Astrocyte (in vitro differentiated cells and primary cell): ENCODE results near the gene RPL21.

Source experiments
- CTCF ChIP-seq: IDR thresholded peaks from 2 replicates; pipeline ENCODE4 v1.5.1; 2011; ENCODE audit warnings: low read depth, mild to moderate bottlenecking, inconsistent platforms, low read length, moderate library complexity; ENCODE audit not compliant: insufficient read depth
- EZH2 ChIP-seq: IDR thresholded peaks from 2 replicates; pipeline ENCODE4 v1.6.1; 2012; ENCODE audit warnings: mild to moderate bottlenecking, low read length, inconsistent platforms; ENCODE audit not compliant: insufficient read depth

GRCh38 chr13:27233964-27234363, 17.4 kb upstream of the RPL21 start:
- TF ChIP-seq CTCF = no peak
- TF ChIP-seq EZH2 = no peak
